Mesothelial cell of epicardium (in vitro differentiated cells): Measurements from ENCODE around the gene RAP1GAP. TPM values are rescaled to one million over a fixed set of nuclear protein-coding genes. Genes with fewer than 3 reads are reported as not detected.

Source experiments
- DNase-seq, 2 experiments: peaks; one replicate each; pipeline ENCODE4 v3.0.0; 2021; ENCODE audit warnings: low spot score in 2 of 2; ENCODE audit not compliant: unreplicated experiment in 2 of 2
- H3K27ac Mint-ChIP-seq: 2 replicates; pipeline ENCODE4 v1.8.0; 2021; ENCODE audit warnings: mixed read lengths
- H3K27me3 Mint-ChIP-seq: 2 replicates; pipeline ENCODE4 v1.8.0; 2021; ENCODE audit warnings: low read depth, mixed read lengths
- H3K36me3 Mint-ChIP-seq: 2 replicates; pipeline ENCODE4 v1.8.0; 2021; ENCODE audit warnings: mixed read lengths
- H3K4me1 Mint-ChIP-seq: 2 replicates; pipeline ENCODE4 v1.8.0; 2021; ENCODE audit warnings: mixed read lengths
- H3K4me3 Mint-ChIP-seq: 2 replicates; pipeline ENCODE4 v1.8.0; 2021; ENCODE audit warnings: mild to moderate bottlenecking, moderate library complexity, mixed read lengths
- H3K9me3 Mint-ChIP-seq: 2 replicates; pipeline ENCODE4 v1.8.0; 2021; ENCODE audit warnings: mixed read lengths
- total RNA-seq: library from RNA; stranded (reverse); gene quantifications from 3 replicates; pipeline ENCODE4 v1.2.1, GENCODE V29; 2021
- TF ChIP-seq, protein P1 (sequence below): fragments of 200-600 bp; sonication (generic); IDR thresholded peaks from one replicate; pipeline ENCODE4 v1.5.0; 2021; ENCODE audit warnings: antibody characterized with exemption; ENCODE audit not compliant: unreplicated experiment

RAP1GAP gene
- total RNA-seq, 1 donor from 2014 or later, result 8.0 TPM

DNA sequence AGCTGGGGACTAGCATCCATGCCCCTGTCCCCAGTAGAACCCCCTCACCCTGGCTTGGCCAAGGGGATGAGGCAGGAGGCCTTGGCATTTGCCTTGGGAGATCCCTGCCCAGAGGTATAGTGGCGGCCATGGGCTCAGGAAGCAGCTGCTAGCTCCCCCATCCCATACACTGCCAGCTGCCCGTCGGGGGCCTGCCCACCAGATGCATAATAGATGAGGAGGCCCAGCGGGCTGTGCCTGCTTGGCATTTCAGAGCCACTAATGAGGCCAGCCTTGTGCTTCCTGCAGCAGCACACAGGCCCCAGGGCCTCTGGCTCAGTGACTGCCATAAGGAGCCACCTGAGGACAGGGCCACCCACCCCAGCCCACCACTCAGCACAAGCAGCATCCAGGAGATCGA lies 23.6 kb downstream of the RAP1GAP start:
- Mint-ChIP-seq H3K9me3 (no peaks in the 10 kb centered on the region), H3K4me1 (no peaks in the 10 kb centered on the region), H3K36me3 (no peaks in the 10 kb centered on the region), H3K27ac (no peak overlapping the region), H3K27me3 (peaks cover 24% of the 10 kb centered on the region), H3K4me3 (no peak overlapping the region)
- TF ChIP-seq, protein P1, sequence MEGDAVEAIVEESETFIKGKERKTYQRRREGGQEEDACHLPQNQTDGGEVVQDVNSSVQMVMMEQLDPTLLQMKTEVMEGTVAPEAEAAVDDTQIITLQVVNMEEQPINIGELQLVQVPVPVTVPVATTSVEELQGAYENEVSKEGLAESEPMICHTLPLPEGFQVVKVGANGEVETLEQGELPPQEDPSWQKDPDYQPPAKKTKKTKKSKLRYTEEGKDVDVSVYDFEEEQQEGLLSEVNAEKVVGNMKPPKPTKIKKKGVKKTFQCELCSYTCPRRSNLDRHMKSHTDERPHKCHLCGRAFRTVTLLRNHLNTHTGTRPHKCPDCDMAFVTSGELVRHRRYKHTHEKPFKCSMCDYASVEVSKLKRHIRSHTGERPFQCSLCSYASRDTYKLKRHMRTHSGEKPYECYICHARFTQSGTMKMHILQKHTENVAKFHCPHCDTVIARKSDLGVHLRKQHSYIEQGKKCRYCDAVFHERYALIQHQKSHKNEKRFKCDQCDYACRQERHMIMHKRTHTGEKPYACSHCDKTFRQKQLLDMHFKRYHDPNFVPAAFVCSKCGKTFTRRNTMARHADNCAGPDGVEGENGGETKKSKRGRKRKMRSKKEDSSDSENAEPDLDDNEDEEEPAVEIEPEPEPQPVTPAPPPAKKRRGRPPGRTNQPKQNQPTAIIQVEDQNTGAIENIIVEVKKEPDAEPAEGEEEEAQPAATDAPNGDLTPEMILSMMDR, result no peak
- DNase-seq, result no peak

- TF ChIP-seq, protein P1, result no peak
- Mint-ChIP-seq H3K4me1 (no peaks in the 10 kb centered on the region), H3K9me3 (no peaks in the 10 kb centered on the region), H3K4me3 (no peak overlapping the region), H3K27ac (no peak overlapping the region), H3K36me3 (no peaks in the 10 kb centered on the region), H3K27me3 (peaks cover 22% of the 10 kb centered on the region)
- no peak for DNase-seq
Observed at GRCh38 chr1:21644906-21645305, 24.3 kb downstream of the RAP1GAP start.

- Mint-ChIP-seq H3K4me3 (no peak overlapping the region), H3K27me3 (peaks cover 20% of the 10 kb centered on the region), H3K36me3 (no peaks in the 10 kb centered on the region), H3K27ac (no peak overlapping the region), H3K9me3 (no peaks in the 10 kb centered on the region), H3K4me1 (peaks cover 4% of the 10 kb centered on the region)
- TF ChIP-seq, protein P1, result no peak
- no peak for DNase-seq
Observed at GRCh38 chr1:21644348-21644747, 24.8 kb downstream of the RAP1GAP start.

DNA sequence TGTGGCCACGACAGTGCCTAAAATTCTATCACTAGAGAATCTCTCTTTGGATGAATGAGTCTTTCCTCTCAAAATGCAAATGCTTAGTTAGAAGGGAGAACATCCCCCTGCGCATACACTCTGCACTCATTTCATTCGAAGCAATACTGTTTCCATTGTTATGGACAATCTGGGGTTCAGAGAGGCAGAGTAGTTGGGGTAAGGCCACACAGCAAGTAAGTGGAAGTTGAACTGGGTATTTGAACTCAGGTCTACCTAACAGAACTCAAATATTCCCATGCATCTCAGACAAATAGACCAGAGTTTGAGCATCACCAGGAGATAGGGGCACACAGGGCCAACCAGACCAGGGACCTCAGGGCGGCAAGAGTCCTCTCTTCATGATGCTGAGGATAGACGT lies 25.5 kb downstream of the RAP1GAP start:
- no peaks in the 10 kb centered on the region for H3K9me3 Mint-ChIP-seq
- no peak overlapping the region for H3K4me3 Mint-ChIP-seq
- DNase-seq, result no peak
- H3K4me1 Mint-ChIP-seq, result peaks cover 6% of the 10 kb centered on the region
- H3K36me3 Mint-ChIP-seq, result no peaks in the 10 kb centered on the region
- H3K27me3 Mint-ChIP-seq, result peaks cover 20% of the 10 kb centered on the region
- TF ChIP-seq, protein P1, result no peak
- H3K27ac Mint-ChIP-seq, result no peak overlapping the region

GRCh38 chr1:21641967-21642739 lies 27.0 kb downstream of the RAP1GAP start:
- Mint-ChIP-seq H3K4me3 (no peak overlapping the region), H3K27ac (no peak overlapping the region), H3K9me3 (no peaks in the 10 kb centered on the region), H3K27me3 (peaks cover 18% of the 10 kb centered on the region), H3K4me1 (peaks cover 7% of the 10 kb centered on the region), H3K36me3 (no peaks in the 10 kb centered on the region)
- no peak for DNase-seq
- TF ChIP-seq, protein P1, result no peak
